Measurements from ENCODE around the gene NMRAL1.

DNA sequence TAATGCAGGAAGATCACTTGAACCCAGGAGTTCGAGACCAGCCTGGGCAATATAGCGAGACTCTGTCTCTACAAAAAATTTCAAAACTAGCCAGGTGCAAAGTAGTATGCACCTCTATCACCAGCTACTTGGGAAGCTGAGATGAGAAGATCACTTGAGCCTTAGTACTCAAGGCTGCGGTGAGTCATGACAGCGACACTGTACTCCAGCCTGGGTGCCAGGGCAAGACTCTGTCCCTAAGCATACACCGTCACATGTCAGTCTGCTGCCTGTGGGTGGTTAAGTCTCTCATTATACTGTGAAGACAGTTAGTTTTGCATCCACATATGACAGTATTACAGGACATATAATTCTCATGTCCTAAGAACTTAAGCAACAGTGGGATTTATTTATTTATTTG is 21.8 kb downstream of the NMRAL1 start:
- TF ChIP-seq, protein P1, sequence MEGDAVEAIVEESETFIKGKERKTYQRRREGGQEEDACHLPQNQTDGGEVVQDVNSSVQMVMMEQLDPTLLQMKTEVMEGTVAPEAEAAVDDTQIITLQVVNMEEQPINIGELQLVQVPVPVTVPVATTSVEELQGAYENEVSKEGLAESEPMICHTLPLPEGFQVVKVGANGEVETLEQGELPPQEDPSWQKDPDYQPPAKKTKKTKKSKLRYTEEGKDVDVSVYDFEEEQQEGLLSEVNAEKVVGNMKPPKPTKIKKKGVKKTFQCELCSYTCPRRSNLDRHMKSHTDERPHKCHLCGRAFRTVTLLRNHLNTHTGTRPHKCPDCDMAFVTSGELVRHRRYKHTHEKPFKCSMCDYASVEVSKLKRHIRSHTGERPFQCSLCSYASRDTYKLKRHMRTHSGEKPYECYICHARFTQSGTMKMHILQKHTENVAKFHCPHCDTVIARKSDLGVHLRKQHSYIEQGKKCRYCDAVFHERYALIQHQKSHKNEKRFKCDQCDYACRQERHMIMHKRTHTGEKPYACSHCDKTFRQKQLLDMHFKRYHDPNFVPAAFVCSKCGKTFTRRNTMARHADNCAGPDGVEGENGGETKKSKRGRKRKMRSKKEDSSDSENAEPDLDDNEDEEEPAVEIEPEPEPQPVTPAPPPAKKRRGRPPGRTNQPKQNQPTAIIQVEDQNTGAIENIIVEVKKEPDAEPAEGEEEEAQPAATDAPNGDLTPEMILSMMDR (IDR thresholded peaks at IDR 0.05) = no peak
- TF ChIP-seq POLR2A (IDR thresholded peaks at IDR 0.05) = no peak

Data from lower leg skin (tissue), 3 donors.